ENCODE measurements around the gene DCLK2. TPM values are rescaled to one million over a fixed set of nuclear protein-coding genes. Genes with fewer than 3 reads are reported as not detected.
A peak's percentile ranks its signal among the peaks of the same experiment; 100 is the strongest.

Gene DCLK2
- total and polyA plus RNA-seq, 2 of the 4 experiments (the other 2 are of a cell fraction) = 11.3 to 15.5 TPM

DNA sequence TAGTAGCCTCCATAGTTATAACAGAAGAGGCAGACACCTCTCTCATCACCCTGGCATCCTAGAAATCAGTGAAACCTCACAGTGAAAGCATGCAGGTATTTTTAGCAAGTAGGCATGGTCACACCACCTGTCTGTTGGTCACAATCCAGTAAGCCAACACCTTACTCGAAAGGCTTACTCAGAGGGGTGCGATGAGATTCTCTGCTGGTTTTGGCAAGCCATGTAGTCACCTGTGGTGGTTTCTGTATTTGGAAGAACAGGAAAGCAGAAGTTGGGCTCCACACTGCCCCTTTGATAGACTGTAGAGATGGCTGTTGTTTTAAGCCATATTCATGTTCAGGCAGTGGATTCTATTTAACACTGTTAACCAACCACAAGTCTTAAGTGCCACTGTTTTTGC, 134.7 kb downstream of the DCLK2 start (continued):
- TF ChIP-seq, protein P1, sequence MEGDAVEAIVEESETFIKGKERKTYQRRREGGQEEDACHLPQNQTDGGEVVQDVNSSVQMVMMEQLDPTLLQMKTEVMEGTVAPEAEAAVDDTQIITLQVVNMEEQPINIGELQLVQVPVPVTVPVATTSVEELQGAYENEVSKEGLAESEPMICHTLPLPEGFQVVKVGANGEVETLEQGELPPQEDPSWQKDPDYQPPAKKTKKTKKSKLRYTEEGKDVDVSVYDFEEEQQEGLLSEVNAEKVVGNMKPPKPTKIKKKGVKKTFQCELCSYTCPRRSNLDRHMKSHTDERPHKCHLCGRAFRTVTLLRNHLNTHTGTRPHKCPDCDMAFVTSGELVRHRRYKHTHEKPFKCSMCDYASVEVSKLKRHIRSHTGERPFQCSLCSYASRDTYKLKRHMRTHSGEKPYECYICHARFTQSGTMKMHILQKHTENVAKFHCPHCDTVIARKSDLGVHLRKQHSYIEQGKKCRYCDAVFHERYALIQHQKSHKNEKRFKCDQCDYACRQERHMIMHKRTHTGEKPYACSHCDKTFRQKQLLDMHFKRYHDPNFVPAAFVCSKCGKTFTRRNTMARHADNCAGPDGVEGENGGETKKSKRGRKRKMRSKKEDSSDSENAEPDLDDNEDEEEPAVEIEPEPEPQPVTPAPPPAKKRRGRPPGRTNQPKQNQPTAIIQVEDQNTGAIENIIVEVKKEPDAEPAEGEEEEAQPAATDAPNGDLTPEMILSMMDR (conservative IDR thresholded peaks at IDR 0.05; ENCODE audit: low read depth, low read length) = no peak
- TF ChIP-seq CEBPB (IDR thresholded peaks at IDR 0.05; ENCODE audit: low read depth, low read length) = no peak

DNA sequence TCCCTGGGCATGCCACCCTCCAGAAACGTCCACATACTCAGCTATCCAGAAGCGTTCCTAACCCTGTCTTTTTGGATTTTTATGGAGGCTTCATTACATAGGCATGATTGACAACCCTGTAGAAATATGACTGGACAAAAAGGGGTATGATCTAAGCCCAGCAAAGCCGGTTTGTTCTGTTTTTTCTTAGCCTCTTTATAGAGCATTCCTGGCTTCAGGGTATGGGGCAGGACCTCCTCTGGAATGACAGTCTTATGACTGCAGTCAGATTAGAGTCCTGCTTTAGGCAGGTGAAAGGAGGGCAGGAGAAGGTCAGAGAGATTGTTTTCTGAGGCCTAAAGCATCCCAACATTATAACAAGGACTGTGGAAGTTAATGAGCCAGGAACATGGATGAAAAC, 137.4 kb downstream of the DCLK2 start:
- no peak overlapping the region for H2AFZ ChIP-seq (replicated peaks; ENCODE audit: low read length, poor library complexity)
- H2BK5ac ChIP-seq (ENCODE audit: low read depth, low read length, poor library complexity, severe bottlenecking) = peak overlapping the region; percentile 65
- H3K27me3 ChIP-seq (ENCODE audit: control insufficient read depth, insufficient read depth, low read length) = no peaks in the 10 kb centered on the region
- H3K27ac ChIP-seq (ENCODE audit: insufficient read depth, low read length) = no peak overlapping the region
- TF ChIP-seq BHLHE40 (IDR thresholded peaks at IDR 0.05; ENCODE audit: low read depth, low read length) (no peak), MAZ (IDR thresholded peaks at IDR 0.05; ENCODE audit: borderline replicate concordance, low read depth, low read length) (no peak), RFX5 (IDR thresholded peaks at IDR 0.05; ENCODE audit: low read depth, low read length) (no peak), RAD21 (IDR thresholded peaks at IDR 0.05; ENCODE audit: low read length) (no peak), MXI1 (IDR thresholded peaks at IDR 0.05; ENCODE audit: borderline replicate concordance, low read depth, low read length) (no peak), CHD1 (IDR thresholded peaks at IDR 0.05; ENCODE audit: low read depth, low read length) (no peak), NFE2L2 (IDR thresholded peaks at IDR 0.05; ENCODE audit: low read depth, low read length) (no peak)
- TF ChIP-seq, protein P1 (conservative IDR thresholded peaks at IDR 0.05; ENCODE audit: low read depth, low read length) = no peak
- no peaks in the 10 kb centered on the region for H3K36me3 ChIP-seq (ENCODE audit: control insufficient read depth, insufficient read depth, low read length)
- dilution Hi-C loops (cut with HindIII; ENCODE audit: low sequenced_read_pairs, unreplicated experiment) (no loop called here), intact Hi-C loops (cut with micrococcal nuclease) (no loop called here), in situ Hi-C loops (cut with MboI; ENCODE audit: low sequenced_read_pairs) (loop anchor here (10.0 kb wide), 1 partner anchor 201 kb away; no protein-coding TSS in a partner anchor)
- H2BK20ac ChIP-seq (ENCODE audit: low read depth, low read length) = no peak overlapping the region
- DNase-seq (no peak), ATAC-seq (ENCODE audit: low read depth) (no peak)
- H3K4me2 ChIP-seq (ENCODE audit: low read depth, low read length) = no peak overlapping the region
- H4K8ac ChIP-seq (ENCODE audit: low read depth in 2 of 2, low read length in 2 of 2) = 0 out of 4 replicates have a peak overlapping the region, but pooled peaks of 1 of the 2 experiments have one; percentile 29
- BruUV-seq (replicated peaks) = no TSS peak
- H2AK5ac ChIP-seq (ENCODE audit: low read depth, low read length) = no peak overlapping the region
- H4K91ac ChIP-seq (ENCODE audit: insufficient read depth, low read depth, low read length) = peak overlapping the region; percentile 73
- no peak overlapping the region for H3K23ac ChIP-seq (ENCODE audit: low read depth, low read length)
- peaks cover 11% of the 10 kb centered on the region for H3K4me1 ChIP-seq (ENCODE audit: control insufficient read depth, insufficient read depth, low read length)
- no peak overlapping the region for H3K9ac ChIP-seq (ENCODE audit: low read depth, low read length)
- H3K4ac ChIP-seq (ENCODE audit: low read depth, low read length) = peak overlapping the region; percentile 20
- ChIA-PET CTCF (interaction anchor here (0.6 to 1.0 kb wide), 2 partner anchors 27 to 174 kb away, joined by 4 read pairs; no protein-coding TSS in a partner anchor), POLR2A (ENCODE audit: unreplicated experiment) (no interaction called here)
- H2BK120ac ChIP-seq (ENCODE audit: low read depth, low read length) = no peak overlapping the region
- H2AK9ac ChIP-seq (replicated peaks; ENCODE audit: low read depth, low read length, poor library complexity) = no peak overlapping the region
- no peak overlapping the region for H2BK15ac ChIP-seq (ENCODE audit: low read depth, low read length)
- WGBS, 2 experiments (ENCODE audit: extremely low coverage in 2 of 2, insufficient read length in 1 of 2) = no CpG with 5 or more reads among the region's 3 CpGs
- no peaks in the 10 kb centered on the region for H3K9me3 ChIP-seq (ENCODE audit: control insufficient read depth, insufficient read depth, low read length)
- H3K4me3 ChIP-seq (ENCODE audit: insufficient read depth, low read depth, low read length) = no peak overlapping the region
- H3K14ac ChIP-seq (replicated peaks; ENCODE audit: low read depth, low read length) = no peak overlapping the region
- H4K20me1 ChIP-seq (ENCODE audit: insufficient read depth, low read length) = no peaks in the 10 kb centered on the region
- peak overlapping the region; percentile 35; the same call in 1 of the 2 replicates for H4K5ac ChIP-seq (ENCODE audit: low read depth, low read length)
- no peak overlapping the region for H3K56ac ChIP-seq (ENCODE audit: extremely low read depth, insufficient read depth, low read length)
- H3K9me1 ChIP-seq (ENCODE audit: insufficient read depth, low read length) = peaks cover 11% of the 10 kb centered on the region
- H3K18ac ChIP-seq (ENCODE audit: low read depth, low read length) = peak overlapping the region; percentile 63; the same call in 1 of the 2 replicates
- peaks cover 21 to 31% of the 10 kb centered on the region in 2 experiments for H3K79me1 ChIP-seq (ENCODE audit: low read depth in 1 of 2, low read length in 2 of 2)

Data from IMR-90 (cell line).